NT2/D1 (cell line): Measurements from ENCODE around the gene GEMIN4.
"Not testable (repeated sequence)": the region's sequence is repeated elsewhere in the genome, so short reads cannot be mapped to it uniquely, and the experiment has no call there.

ENCODE experiments used
- DNase-seq: peaks from one replicate; pipeline ENCODE4 v3.0.0-alpha.2; 2011; ENCODE audit warnings: low read depth, low spot score
- H3K27me3 ChIP-seq: 2 replicates; pipeline ENCODE4 v1.6.0; 2011; ENCODE audit warnings: mild to moderate bottlenecking; ENCODE audit not compliant: insufficient read length, insufficient read depth
- H3K36me3 ChIP-seq: 2 replicates; pipeline ENCODE4 v1.6.1; 2011; ENCODE audit warnings: mild to moderate bottlenecking, low read length, mixed read lengths; ENCODE audit not compliant: insufficient read depth, insufficient read length
- H3K4me1 ChIP-seq: 2 replicates; pipeline ENCODE4 v1.5.1; 2011; ENCODE audit not compliant: insufficient read depth, insufficient read length
- H3K4me3 ChIP-seq: 2 replicates; pipeline ENCODE4 v1.5.1; 2011; ENCODE audit warnings: low read depth; ENCODE audit not compliant: insufficient read length
- H3K9ac ChIP-seq: 2 replicates; pipeline ENCODE4 v1.6.0; 2011; ENCODE audit warnings: low read depth; ENCODE audit not compliant: insufficient read length
- H3K9me3 ChIP-seq: 2 replicates; pipeline ENCODE4 v1.5.1; 2011; ENCODE audit warnings: mild to moderate bottlenecking, low read length; ENCODE audit not compliant: insufficient read depth
- SUZ12 ChIP-seq: IDR thresholded peaks from 2 replicates; pipeline ENCODE4 v1.6.1; 2011; ENCODE audit not compliant: insufficient read length, insufficient read depth; ENCODE audit errors: extremely low read depth
- YY1 ChIP-seq: IDR thresholded peaks from 2 replicates; pipeline ENCODE4 v1.6.1; 2011; ENCODE audit not compliant: insufficient read length, insufficient read depth
- ZNF274 ChIP-seq: IDR thresholded peaks from 2 replicates; pipeline ENCODE4 v1.6.1; 2011; ENCODE audit warnings: mild to moderate bottlenecking, low read depth, low read length

The GEMIN4 gene

DNA sequence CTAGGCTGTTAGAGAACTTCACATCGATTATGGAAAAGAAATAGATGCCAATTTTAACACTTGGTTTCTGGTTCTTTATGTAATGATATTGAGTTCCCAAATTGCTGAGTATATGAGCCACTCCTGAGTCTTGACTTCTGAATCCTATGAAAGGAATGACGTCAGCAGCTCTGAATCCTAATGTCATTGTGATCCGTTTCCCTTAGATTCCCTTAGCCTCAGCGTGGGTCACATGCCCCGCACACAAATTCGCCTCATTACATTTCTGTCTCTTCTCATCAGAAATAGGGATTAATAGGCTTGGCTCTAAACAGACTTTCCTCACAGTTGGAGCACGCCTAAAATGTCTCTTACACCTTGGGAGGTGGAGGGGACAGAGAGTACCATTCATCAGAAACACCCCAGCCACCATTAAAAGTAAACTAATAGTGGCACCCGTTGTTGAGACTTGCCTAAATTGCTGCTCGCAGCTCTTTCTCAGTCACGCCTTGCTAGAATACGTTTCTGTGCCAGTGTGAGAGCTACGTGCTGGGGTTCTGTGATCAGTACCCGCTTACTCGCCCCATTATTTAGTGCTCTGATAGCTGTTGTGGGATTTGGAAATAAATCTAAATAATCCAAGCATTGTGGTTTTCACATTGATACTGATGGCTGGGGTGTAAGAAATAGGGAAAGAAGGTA is 37.2 kb upstream of the GEMIN4 start:
- peaks cover 7% of the 10 kb centered on the region for H3K4me1 ChIP-seq
- H3K9ac ChIP-seq, result no peak overlapping the region
- peaks cover 64% of the 10 kb centered on the region for H3K36me3 ChIP-seq
- DNase-seq, result no peak
- H3K4me3 ChIP-seq, result no peak overlapping the region
- H3K27me3 ChIP-seq, result no peaks in the 10 kb centered on the region
- TF ChIP-seq ZNF274, result no peak
- no peaks in the 10 kb centered on the region for H3K9me3 ChIP-seq

DNA sequence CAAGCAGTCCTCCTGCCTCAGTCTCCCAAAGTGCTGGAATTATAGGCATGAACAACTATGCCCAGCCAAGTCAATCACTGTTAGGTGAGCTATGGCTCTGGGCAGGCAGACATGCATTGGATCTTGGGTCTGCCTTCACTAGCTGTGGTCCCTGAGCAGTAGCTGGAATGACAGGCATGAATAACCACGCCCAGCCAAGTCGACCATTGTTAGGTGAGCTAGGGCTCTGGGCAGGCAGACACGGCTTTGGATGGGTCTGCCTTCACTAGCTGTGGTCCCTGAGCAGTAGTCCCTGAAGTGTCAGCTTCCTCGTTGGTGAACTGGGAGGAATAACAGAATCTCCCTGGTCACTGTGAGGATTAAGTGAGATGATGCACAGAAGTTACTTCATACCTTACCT is 36.5 kb upstream of the GEMIN4 start:
- Histone ChIP-seq H3K9ac (no peak overlapping the region), H3K36me3 (peaks cover 70% of the 10 kb centered on the region), H3K4me1 (peaks cover 5% of the 10 kb centered on the region), H3K4me3 (no peak overlapping the region), H3K9me3 (no peaks in the 10 kb centered on the region), H3K27me3 (no peaks in the 10 kb centered on the region)
- no peak for TF ChIP-seq SUZ12
- TF ChIP-seq ZNF274, result no peak
- TF ChIP-seq YY1, result no peak
- no peak for DNase-seq

DNA sequence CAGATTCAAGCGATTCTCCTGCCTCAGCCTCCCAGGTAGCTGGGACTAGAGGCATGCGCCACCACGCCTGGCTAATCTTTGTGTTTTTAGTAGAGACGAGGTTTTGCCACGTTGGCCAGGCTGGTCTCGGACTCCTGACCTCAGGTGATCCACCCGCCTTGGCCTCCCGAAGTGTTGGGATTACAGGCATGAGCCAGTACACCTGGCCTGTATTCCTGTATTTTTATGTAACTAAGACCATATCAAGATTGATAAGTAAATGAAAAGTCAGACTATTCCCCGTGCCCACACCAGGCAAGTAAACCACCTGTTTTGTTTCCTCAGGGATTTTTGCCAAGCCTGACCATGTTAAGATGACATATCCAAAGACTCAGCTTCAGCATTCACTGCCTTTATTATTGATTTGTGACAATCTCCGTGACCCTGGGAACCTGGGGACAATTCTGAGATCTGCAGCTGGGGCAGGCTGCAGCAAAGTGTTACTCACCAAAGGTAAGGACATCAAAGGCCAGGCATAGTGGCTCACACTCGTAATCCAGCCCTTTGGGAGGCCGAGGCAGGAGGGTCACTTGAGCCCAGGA is 35.7 kb upstream of the GEMIN4 start:
- Histone ChIP-seq H3K4me1 (peaks cover 4% of the 10 kb centered on the region), H3K9me3 (no peaks in the 10 kb centered on the region), H3K9ac (no peak overlapping the region), H3K27me3 (no peaks in the 10 kb centered on the region), H3K36me3 (peaks cover 67% of the 10 kb centered on the region), H3K4me3 (no peak overlapping the region)
- no peak for DNase-seq
- TF ChIP-seq ZNF274 (no peak), YY1 (no peak), SUZ12 (no peak)

- DNase-seq, H3K9me3 ChIP-seq, H3K9ac ChIP-seq, H3K27me3 ChIP-seq, H3K4me1 ChIP-seq, H3K4me3 ChIP-seq: not testable (repeated sequence)
- peaks cover 48% of the 10 kb centered on the region for H3K36me3 ChIP-seq
These were observed 33.8 kb upstream of the GEMIN4 start for GRCh38 chr17:785901-786300.

GRCh38 chr17:784143-784542 is 32.1 kb upstream of the GEMIN4 start:
- Histone ChIP-seq H3K9me3 (no peaks in the 10 kb centered on the region), H3K9ac (no peak overlapping the region), H3K36me3 (peaks cover 43% of the 10 kb centered on the region)

GRCh38 chr17:781805-782731 is 30.0 kb upstream of the GEMIN4 start, which contains the start of the genes GLOD4 and MRM3:
Gene GLOD4, minus strand, starts transcription at chr17:782280. Its CDS starts 25 bp downstream, at chr17:782255.
Gene MRM3, plus strand, starts transcription at chr17:782353. Its CDS starts 26 bp downstream, at chr17:782379.
- peak; percentile 58 for DNase-seq
- no peaks in the 10 kb centered on the region for H3K4me1 ChIP-seq
- peak within 1 kb of the TSS; percentile 95 for H3K9ac ChIP-seq
- peaks cover 50% of the 10 kb centered on the region for H3K36me3 ChIP-seq
- no peaks in the 10 kb centered on the region for H3K27me3 ChIP-seq
- peak within 1 kb of the TSS; percentile 95 for H3K4me3 ChIP-seq
- TF ChIP-seq YY1, result peak; percentile 89
- TF ChIP-seq SUZ12, result no peak
- no peaks in the 10 kb centered on the region for H3K9me3 ChIP-seq

More at GRCh38 chr17:784143-784542, 32.1 kb upstream of the GEMIN4 start:
- Histone ChIP-seq H3K4me3 (no peak overlapping the region), H3K4me1 (peaks cover 2% of the 10 kb centered on the region), H3K27me3 (no peaks in the 10 kb centered on the region)
- TF ChIP-seq YY1 (no peak), SUZ12 (no peak), ZNF274 (no peak)
- no peak for DNase-seq

- no peaks in the 10 kb centered on the region for H3K9me3 ChIP-seq
- H3K4me1 ChIP-seq, result no peaks in the 10 kb centered on the region
- peaks cover 64% of the 10 kb centered on the region for H3K36me3 ChIP-seq
- H3K27me3 ChIP-seq, result no peaks in the 10 kb centered on the region
- TF ChIP-seq SUZ12, result no peak
- no peak for TF ChIP-seq ZNF274
- TF ChIP-seq YY1, result no peak
- no peak overlapping the region for H3K9ac ChIP-seq
- no peak overlapping the region for H3K4me3 ChIP-seq
- DNase-seq, result no peak
These were observed 26.0 kb upstream of the GEMIN4 start for GRCh38 chr17:778096-778495.
